ENCODE data around the gene DARS1. TPM values are rescaled to one million over a fixed set of nuclear protein-coding genes. Genes with fewer than 3 reads are reported as not detected.

The DARS1 gene
- total and polyA plus RNA-seq, 2 donors (not counting 1 experiment from before 2014, with no cell fraction given): 36.7 to 88.3 TPM

DNA sequence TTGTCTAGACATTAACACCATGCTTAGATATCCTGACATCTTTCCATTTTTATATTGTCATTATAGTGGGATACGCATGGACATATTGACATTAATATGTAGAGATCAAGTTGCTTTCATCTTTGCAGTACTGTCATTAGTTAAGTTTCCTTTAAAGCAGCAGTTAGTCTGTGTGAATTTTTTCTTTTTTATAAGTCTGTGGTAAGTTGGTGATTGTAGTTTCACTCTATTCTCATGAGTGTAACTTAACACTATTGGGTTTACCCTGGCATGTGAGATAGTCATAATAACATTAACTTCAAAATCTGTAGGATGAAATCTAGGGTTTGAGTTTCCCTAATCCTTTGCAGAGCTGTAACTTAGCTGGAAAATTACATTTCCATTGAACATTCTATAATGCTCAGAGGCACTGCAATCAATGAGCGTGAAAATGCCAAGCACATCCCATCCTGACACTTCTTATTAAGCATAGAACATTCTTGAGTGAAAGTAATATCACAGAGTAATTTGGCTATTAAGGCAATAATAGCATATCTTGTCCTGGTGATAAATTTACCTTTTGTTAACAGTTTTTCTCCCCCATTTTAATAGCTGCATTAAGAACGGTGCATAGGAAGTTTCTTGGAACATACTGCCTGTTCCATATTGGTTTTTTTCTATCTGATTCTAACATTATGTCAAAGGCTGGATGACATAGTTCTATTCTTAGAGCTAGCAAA, 47.5 kb upstream of the DARS1 start:
- ATAC-seq (ENCODE audit: low read depth): no peak
- Histone ChIP-seq H3K36me3 (replicated peaks in 1 of 2; ENCODE audit: control extremely low read depth in 1 of 2, control insufficient read depth in 1 of 2, extremely low read depth in 1 of 2, insufficient read depth in 2 of 2, low read length in 1 of 2) (no peaks in the 10 kb centered on the region), H3K4me3 (ENCODE audit: control extremely low read depth in 1 of 5, extremely low read depth in 1 of 5, insufficient read depth in 1 of 5, low read depth in 2 of 5, low read length in 4 of 5) (no peak overlapping the region), H3K27me3 (replicated peaks in 1 of 4; ENCODE audit: control extremely low read depth in 1 of 4, control insufficient read depth in 3 of 4, insufficient read depth in 4 of 4, low read length in 3 of 4) (no peaks in the 10 kb centered on the region), H3K79me2 (ENCODE audit: control insufficient read depth, insufficient read depth, low read length) (no peaks in the 10 kb centered on the region), H2AFZ (ENCODE audit: insufficient read depth, low read depth, low read length, poor library complexity, severe bottlenecking) (no peak overlapping the region), H3K9ac (ENCODE audit: low read length) (no peak overlapping the region), H3K4me1 (ENCODE audit: control insufficient read depth in 2 of 2, insufficient read depth in 2 of 2, low read length in 2 of 2) (no peaks in the 10 kb centered on the region), H3K4me2 (replicated peaks; ENCODE audit: low read depth, low read length, poor library complexity, severe bottlenecking) (no peak overlapping the region), H3K27ac (ENCODE audit: low read length in 2 of 2) (no peak overlapping the region), H4K20me1 (ENCODE audit: control insufficient read depth, insufficient read depth, low read length, poor library complexity, severe bottlenecking) (no peaks in the 10 kb centered on the region), H3K9me3 (ENCODE audit: control extremely low read depth in 1 of 3, control insufficient read depth in 2 of 3, insufficient read depth in 1 of 3, low read length in 2 of 3) (no peaks in the 10 kb centered on the region)
- DNase-seq: no peak
- ChIA-PET POLR2A (no interaction called here), CTCF (no interaction called here)
- Mint-ChIP-seq H3K9me3 (ENCODE audit: insufficient read depth) (no peaks in the 10 kb centered on the region), H3K27me3 (no peaks in the 10 kb centered on the region), H3K27ac (no peak overlapping the region), H3K4me3 (no peak overlapping the region), H3K4me1 (peaks cover 5% of the 10 kb centered on the region)
- WGBS (ENCODE audit: insufficient coverage): no CpG with 5 or more reads among the region's 3 CpGs
- TF ChIP-seq, protein P1, sequence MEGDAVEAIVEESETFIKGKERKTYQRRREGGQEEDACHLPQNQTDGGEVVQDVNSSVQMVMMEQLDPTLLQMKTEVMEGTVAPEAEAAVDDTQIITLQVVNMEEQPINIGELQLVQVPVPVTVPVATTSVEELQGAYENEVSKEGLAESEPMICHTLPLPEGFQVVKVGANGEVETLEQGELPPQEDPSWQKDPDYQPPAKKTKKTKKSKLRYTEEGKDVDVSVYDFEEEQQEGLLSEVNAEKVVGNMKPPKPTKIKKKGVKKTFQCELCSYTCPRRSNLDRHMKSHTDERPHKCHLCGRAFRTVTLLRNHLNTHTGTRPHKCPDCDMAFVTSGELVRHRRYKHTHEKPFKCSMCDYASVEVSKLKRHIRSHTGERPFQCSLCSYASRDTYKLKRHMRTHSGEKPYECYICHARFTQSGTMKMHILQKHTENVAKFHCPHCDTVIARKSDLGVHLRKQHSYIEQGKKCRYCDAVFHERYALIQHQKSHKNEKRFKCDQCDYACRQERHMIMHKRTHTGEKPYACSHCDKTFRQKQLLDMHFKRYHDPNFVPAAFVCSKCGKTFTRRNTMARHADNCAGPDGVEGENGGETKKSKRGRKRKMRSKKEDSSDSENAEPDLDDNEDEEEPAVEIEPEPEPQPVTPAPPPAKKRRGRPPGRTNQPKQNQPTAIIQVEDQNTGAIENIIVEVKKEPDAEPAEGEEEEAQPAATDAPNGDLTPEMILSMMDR (IDR thresholded peaks at IDR 0.05): no peak
- TF ChIP-seq EZH2 (IDR thresholded peaks at IDR 0.05; ENCODE audit: borderline replicate concordance, insufficient read depth, low read depth, low read length, poor library complexity, severe bottlenecking): no peak
- intact Hi-C loops (cut with micrococcal nuclease): no loop called here

DNA sequence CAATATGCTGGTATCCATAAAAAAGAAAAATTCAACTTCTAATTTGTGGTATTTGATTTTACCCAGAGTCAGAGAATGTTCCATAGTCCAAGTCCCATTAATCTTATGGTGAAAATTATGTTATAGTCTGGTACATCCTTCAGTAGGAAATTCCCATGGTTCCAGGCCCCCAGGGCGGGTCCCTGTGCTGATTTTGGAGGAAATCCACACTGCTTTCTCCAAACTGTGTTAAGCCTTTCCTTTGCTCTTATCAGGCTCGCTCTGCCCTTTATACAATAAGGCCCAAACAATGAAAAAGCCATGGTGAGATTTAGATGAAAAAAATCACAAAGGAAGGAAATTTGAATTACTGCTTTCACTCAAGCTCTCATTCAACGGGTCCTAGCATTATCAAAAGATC, 46.8 kb upstream of the DARS1 start:
- TF ChIP-seq, protein P1 (IDR thresholded peaks at IDR 0.05): no peak
- no peak for TF ChIP-seq EZH2 (IDR thresholded peaks at IDR 0.05; ENCODE audit: borderline replicate concordance, insufficient read depth, low read depth, low read length, poor library complexity, severe bottlenecking)
- Histone ChIP-seq H3K9ac (ENCODE audit: low read length) (no peak overlapping the region), H3K27ac (ENCODE audit: low read length in 2 of 2) (no peak overlapping the region), H3K27me3 (replicated peaks in 1 of 4; ENCODE audit: control extremely low read depth in 1 of 4, control insufficient read depth in 3 of 4, insufficient read depth in 4 of 4, low read length in 3 of 4) (no peaks in the 10 kb centered on the region), H2AFZ (ENCODE audit: insufficient read depth, low read depth, low read length, poor library complexity, severe bottlenecking) (no peak overlapping the region), H4K20me1 (ENCODE audit: control insufficient read depth, insufficient read depth, low read length, poor library complexity, severe bottlenecking) (no peaks in the 10 kb centered on the region), H3K36me3 (replicated peaks in 1 of 2; ENCODE audit: control extremely low read depth in 1 of 2, control insufficient read depth in 1 of 2, extremely low read depth in 1 of 2, insufficient read depth in 2 of 2, low read length in 1 of 2) (no peaks in the 10 kb centered on the region), H3K9me3 (ENCODE audit: control extremely low read depth in 1 of 3, control insufficient read depth in 2 of 3, insufficient read depth in 1 of 3, low read length in 2 of 3) (no peaks in the 10 kb centered on the region), H3K4me3 (ENCODE audit: control extremely low read depth in 1 of 5, extremely low read depth in 1 of 5, insufficient read depth in 1 of 5, low read depth in 2 of 5, low read length in 4 of 5) (no peak overlapping the region), H3K4me2 (replicated peaks; ENCODE audit: low read depth, low read length, poor library complexity, severe bottlenecking) (no peak overlapping the region), H3K4me1 (ENCODE audit: control insufficient read depth in 2 of 2, insufficient read depth in 2 of 2, low read length in 2 of 2) (no peaks in the 10 kb centered on the region), H3K79me2 (ENCODE audit: control insufficient read depth, insufficient read depth, low read length) (no peaks in the 10 kb centered on the region)
- ATAC-seq (ENCODE audit: low read depth) (no peak), DNase-seq (no peak)
- Mint-ChIP-seq H3K27ac (no peak overlapping the region), H3K4me3 (no peak overlapping the region), H3K27me3 (no peaks in the 10 kb centered on the region), H3K9me3 (ENCODE audit: insufficient read depth) (no peaks in the 10 kb centered on the region), H3K4me1 (peaks cover 5% of the 10 kb centered on the region)
- intact Hi-C loops (cut with micrococcal nuclease): no loop called here
- WGBS (ENCODE audit: insufficient coverage): no CpG with 5 or more reads among the region's 3 CpGs
- ChIA-PET CTCF (no interaction called here), POLR2A (no interaction called here)

Data from B cell (primary cell).